HEK293T (cell line): ENCODE results near the gene GYS1.
"Not testable (repeated sequence)": the region's sequence is repeated elsewhere in the genome, so short reads cannot be mapped to it uniquely, and the experiment has no call there.

Experiments
- BHLHE40 ChIP-seq: fragments of 450-650 bp; IDR thresholded peaks from 2 replicates; pipeline ENCODE4 v1.6.1; 2016; ENCODE audit warnings: mild to moderate bottlenecking, moderate library complexity, borderline replicate concordance
- ELF4 ChIP-seq: fragments of 450-650 bp; IDR thresholded peaks from 2 replicates; pipeline ENCODE4 v1.6.1; 2017; ENCODE audit warnings: antibody characterized with exemption
- FOXK2 ChIP-seq: fragments of 450-650 bp; IDR thresholded peaks from 2 replicates; pipeline ENCODE4 v1.6.1; 2016; ENCODE audit warnings: mild to moderate bottlenecking
- FOXM1 ChIP-seq: fragments of 450-650 bp; IDR thresholded peaks from 2 replicates; pipeline ENCODE4 v1.6.1; 2017; ENCODE audit warnings: mild to moderate bottlenecking, borderline replicate concordance
- LEF1 ChIP-seq: fragments of 450-650 bp; IDR thresholded peaks from 2 replicates; pipeline ENCODE4 v1.6.1; 2017; ENCODE audit warnings: mild to moderate bottlenecking, borderline replicate concordance
- SP1 ChIP-seq: fragments of 450-650 bp; IDR thresholded peaks from 2 replicates; pipeline ENCODE4 v1.6.1; 2017
- SUZ12 ChIP-seq: fragments of 450-650 bp; IDR thresholded peaks from 2 replicates; pipeline ENCODE4 v1.6.1; 2016; ENCODE audit warnings: mild to moderate bottlenecking
- ZNF384 ChIP-seq: fragments of 450-650 bp; IDR thresholded peaks from 2 replicates; pipeline ENCODE4 v1.6.1; 2016
- TF ChIP-seq, protein P1 (sequence below): fragments of 450-650 bp; IDR thresholded peaks from 2 replicates; pipeline ENCODE4 v1.6.1; 2016

DNA sequence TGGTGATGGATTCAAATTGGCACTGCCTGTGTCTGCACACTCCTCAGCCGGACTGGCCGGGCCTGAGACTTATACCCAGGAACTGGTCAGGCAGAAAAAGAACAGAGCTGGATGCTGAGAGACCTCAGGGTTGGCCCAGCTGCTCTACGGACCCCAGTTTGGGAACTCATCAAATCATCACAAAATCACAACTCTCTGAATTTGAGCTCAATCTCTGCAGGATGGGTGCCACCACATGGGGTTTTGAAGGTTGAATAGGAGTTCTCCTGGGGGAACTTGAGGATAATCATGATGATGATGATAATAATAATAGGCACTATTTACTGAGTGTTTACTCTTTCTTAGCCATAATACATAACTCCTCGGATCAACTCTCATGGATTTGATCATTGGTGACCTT lies 49.6 kb upstream of the GYS1 start:
- not testable (repeated sequence) for TF ChIP-seq SUZ12, BHLHE40, FOXK2, ELF4, LEF1, SP1, ZNF384, FOXM1
- TF ChIP-seq, protein P1, sequence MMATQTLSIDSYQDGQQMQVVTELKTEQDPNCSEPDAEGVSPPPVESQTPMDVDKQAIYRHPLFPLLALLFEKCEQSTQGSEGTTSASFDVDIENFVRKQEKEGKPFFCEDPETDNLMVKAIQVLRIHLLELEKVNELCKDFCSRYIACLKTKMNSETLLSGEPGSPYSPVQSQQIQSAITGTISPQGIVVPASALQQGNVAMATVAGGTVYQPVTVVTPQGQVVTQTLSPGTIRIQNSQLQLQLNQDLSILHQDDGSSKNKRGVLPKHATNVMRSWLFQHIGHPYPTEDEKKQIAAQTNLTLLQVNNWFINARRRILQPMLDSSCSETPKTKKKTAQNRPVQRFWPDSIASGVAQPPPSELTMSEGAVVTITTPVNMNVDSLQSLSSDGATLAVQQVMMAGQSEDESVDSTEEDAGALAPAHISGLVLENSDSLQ: not testable (repeated sequence)
